Measurements from ENCODE around the gene LRP8.
"Not testable (repeated sequence)": the region's sequence is repeated elsewhere in the genome, so short reads cannot be mapped to it uniquely, and the experiment has no call there.

LRP8 gene

GRCh38 chr1:53206083-53206685 lies 121.7 kb downstream of the LRP8 start:
- not testable (repeated sequence) for DNase-seq

DNA sequence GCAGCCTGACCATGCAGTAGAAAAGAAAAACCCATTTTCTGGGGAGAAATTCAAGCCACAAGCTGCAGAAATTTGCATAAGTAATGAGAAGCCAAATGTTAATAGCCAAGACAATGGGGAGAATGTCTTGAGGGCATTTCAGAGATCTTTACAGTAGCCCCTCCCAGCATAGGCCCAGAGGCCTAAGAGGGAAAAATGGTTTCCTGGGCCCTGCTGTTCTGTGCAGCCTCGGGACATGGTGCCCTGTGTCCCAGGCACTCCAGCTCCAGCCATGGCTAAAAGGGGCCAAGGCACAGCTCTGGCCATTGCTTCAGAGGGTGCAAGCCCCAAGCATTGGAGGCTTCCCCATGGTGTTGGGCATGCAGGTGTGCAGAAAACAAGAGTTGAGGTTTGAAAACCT lies 122.4 kb downstream of the LRP8 start:
- DNase-seq = not testable (repeated sequence)

- no peak for DNase-seq
Measured at GRCh38 chr1:53203466-53203865, 124.4 kb downstream of the LRP8 start.

- no peak for DNase-seq
Measured at GRCh38 chr1:53198241-53198651, 129.6 kb downstream of the LRP8 start.

DNA sequence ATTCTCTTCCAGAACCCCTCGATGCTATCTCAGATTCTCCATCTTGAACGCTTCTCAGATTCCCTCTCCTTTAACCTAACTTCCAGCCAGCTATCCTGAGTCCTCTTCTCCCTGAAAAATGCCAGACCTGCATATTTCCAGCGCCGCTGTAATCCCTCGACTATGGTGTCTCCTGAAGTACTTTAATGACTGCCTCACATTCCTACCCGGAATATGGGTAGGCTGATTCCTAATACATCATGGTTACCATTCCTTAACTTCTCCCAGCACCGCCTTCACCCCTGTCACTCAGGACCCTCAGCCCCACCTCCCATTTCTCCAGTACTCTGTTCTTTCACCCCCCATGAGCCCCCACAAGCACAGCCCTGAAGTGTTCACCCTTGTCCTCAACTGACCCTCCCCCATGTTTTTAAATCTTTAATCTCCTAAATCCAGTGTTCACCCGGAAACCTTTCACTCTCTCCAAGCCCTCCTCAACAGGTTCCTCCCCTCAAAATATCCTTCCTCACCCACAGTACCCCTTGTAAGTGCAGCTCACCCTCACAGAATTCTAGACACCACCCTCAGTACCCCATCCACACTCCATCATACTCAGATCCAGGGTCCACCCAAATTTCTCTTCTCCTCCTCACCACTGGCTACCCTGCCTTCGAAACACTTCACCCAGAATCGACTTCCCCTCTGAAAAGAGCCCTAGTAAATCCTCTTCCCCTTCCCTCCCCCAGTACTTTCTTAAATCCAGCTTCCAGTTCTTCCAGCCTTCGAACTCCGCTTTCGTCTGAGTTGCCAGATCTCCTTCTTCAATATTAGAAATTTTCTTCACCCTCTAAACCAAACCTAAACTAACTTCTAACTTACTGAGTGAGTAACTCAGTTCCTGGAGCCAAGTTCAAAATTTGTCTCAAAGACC lies 130.3 kb downstream of the LRP8 start:
- DNase-seq = no peak

DNA sequence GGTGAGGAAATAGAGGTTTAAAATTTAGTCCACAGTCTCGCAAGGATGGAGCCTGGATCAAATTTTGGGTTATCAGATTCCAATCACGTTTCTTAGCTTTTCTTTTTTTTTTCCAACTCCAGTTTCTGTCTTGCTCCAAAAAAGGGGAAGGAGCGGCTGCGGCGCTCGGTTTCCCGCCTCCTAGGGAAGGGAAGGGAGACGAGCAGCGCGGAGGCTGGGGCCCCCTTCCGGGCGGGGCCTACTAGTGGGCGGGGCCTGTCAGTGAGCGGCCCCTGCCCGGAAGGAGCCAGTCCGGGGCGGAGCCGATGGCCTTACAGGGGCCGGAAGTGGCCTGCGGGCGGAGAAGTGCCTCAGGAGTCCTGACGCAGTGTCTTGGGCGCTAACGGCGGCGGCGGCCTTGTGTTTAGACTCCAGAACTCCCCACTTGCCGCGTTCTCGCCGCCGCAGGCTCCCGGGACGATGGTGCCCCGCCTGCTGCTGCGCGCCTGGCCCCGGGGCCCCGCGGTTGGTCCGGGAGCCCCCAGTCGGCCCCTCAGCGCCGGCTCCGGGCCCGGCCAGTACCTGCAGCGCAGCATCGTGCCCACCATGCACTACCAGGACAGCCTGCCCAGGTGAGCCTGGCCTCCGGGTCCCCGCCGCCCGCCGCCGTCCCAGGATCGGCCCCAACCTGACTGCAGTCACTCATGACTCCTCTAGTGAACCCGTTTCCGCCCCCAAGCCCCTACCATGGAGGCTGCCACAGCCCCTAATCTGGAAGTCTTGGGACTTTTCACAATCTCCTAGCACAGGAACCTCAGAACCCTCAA lies 131.2 kb downstream of the LRP8 start, which contains the start of gene CPT2:
CPT2 (plus strand) TSS at position 340 of the 806 bp plus-strand sequence; CDS start at position 460, 120 bp downstream.
- DNase-seq = peak; percentile 81

DNA sequence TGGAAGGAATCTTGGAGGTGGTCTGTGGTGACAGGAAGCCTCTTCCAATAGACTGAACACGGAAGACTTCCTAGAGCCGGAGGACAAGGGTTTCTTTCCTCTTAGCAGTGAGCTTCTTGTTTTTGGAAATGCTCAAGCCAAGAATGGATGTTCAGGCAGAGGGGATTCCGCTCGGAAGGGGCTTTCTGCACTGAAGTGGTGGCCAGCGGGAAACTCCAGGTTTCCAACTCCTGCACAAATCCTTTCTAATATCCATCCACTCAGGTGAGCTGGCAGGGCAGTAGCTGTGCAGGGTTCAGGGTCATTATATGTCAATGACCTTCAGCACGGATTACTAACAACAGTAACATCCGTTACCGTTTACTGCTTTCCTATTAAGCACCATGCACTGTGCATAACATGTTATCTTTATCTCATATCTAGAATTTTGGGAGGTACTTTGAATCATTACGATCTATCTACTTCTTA lies 131.8 kb downstream of the LRP8 start:
- DNase-seq = no peak

DNA sequence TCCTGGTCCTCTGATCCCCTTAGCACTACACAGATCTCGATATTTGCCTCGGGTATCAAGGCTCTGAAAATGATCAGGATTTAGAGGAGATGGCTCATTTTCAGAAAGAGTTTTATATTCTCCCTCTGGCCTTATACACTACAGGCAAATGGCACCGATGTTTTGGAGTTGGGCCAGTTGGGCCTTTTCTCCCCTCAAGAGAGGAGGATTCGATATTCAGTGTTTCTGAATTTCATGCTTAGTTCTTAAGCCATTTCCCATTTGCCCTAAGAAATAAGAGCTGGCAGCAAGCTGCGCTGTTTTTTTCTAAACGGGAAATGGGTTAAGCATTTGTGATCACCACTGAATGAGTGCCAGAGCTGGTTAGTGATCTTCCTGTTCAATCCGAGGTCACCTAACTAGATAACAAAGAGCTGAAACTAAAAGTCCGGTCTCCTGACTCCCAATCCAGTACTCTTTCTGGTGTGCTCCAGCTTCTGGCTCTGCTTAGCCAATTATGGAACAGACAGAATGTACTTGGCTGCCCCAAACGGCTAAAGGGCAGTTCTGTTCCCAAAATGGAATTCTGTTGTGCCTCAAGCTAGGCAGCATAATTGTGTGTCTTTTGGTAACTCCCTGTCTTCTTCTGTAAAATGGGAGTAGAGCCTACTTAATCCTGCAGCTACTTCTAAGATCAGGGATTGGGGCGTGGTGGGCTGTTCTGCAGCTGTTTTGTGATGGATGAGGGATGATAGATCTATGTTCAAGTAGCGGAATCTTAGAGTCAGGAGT lies 132.4 kb downstream of the LRP8 start:
- DNase-seq = no peak

Measured in kidney glomerular epithelial cell (primary cell).